K562 (cell line): ENCODE data around the gene RIPPLY3. TPM values are rescaled to one million over a fixed set of nuclear protein-coding genes. Genes with fewer than 3 reads are reported as not detected.

Experiments used
- CBX1 ChIP-seq: sonication (generic); IDR thresholded peaks from 2 replicates; pipeline ENCODE4 v1.6.1; 2016; ENCODE audit warnings: antibody characterized with exemption, low read depth, mild to moderate bottlenecking
- ETV6 ChIP-seq, 3 experiments: fragments of 150-350 bp in 1 of 3; sonication (generic) in 1 of 3; formaldehyde crosslinking in 1 of 3; IDR thresholded peaks; 2 replicates each; pipeline versions ENCODE4 v1.6.1 to v1.8.0; 2014 to 2022; ENCODE audit warnings: borderline replicate concordance in 2 of 3, low read depth in 2 of 3, antibody characterized with exemption in 1 of 3, low read length in 1 of 3, mild to moderate bottlenecking in 1 of 3, missing genetic modification reagents in 1 of 3
- FIP1L1 ChIP-seq: fragments of 200-400 bp; formaldehyde crosslinking; IDR thresholded peaks from 2 replicates; pipeline ENCODE4 v1.6.1; 2018; ENCODE audit warnings: mild to moderate bottlenecking, low read depth, low read length; ENCODE audit not compliant: poor library complexity, severe bottlenecking
- GATAD2A ChIP-seq: fragments of 450-650 bp; IDR thresholded peaks from 2 replicates; pipeline ENCODE4 v1.6.1; 2017
- HMGN3 ChIP-seq: IDR thresholded peaks from 2 replicates; pipeline ENCODE4 v1.6.1; 2011; ENCODE audit warnings: borderline replicate concordance, low read depth, mild to moderate bottlenecking, mixed read lengths, low read length; ENCODE audit not compliant: insufficient read length; ENCODE audit errors: extremely low read depth
- NFIX ChIP-seq: fragments of 250-450 bp; sonication (Bioruptor Pico); IDR thresholded peaks from 2 replicates; pipeline ENCODE4 v1.4.0; 2020; ENCODE audit warnings: low read depth, mild to moderate bottlenecking, moderate library complexity
- PATZ1 ChIP-seq: fragments of 250-450 bp; sonication (Bioruptor Pico); IDR thresholded peaks from 2 replicates; pipeline ENCODE4 v1.5.0; 2020; ENCODE audit warnings: mild to moderate bottlenecking, borderline replicate concordance
- RBBP5 ChIP-seq: fragments of 200-600 bp; sonication (generic); IDR thresholded peaks from 2 replicates; pipeline ENCODE4 v1.6.1; 2012; ENCODE audit warnings: borderline replicate concordance, mild to moderate bottlenecking, low read length, control low read depth, inconsistent platforms; ENCODE audit not compliant: insufficient read depth, poor library complexity, severe bottlenecking
- RBM17 ChIP-seq: fragments of 200-400 bp; formaldehyde crosslinking; IDR thresholded peaks from 2 replicates; pipeline ENCODE4 v1.6.1; 2017; ENCODE audit warnings: low read depth, mild to moderate bottlenecking, low read length, borderline replicate concordance
- SRSF3 ChIP-seq: fragments of 200-400 bp; formaldehyde crosslinking; IDR thresholded peaks from 2 replicates; pipeline ENCODE4 v1.6.1; 2016; ENCODE audit warnings: mild to moderate bottlenecking, low read length, moderate library complexity; ENCODE audit not compliant: insufficient read depth
- TAF15 ChIP-seq: fragments of 200-400 bp; formaldehyde crosslinking; IDR thresholded peaks from 2 replicates; pipeline ENCODE4 v1.6.1; 2017; ENCODE audit warnings: mild to moderate bottlenecking, low read depth, low read length, moderate library complexity
- ZNF717 ChIP-seq: fragments of 250-450 bp; sonication (Bioruptor Pico); IDR thresholded peaks from 2 replicates; pipeline ENCODE4 v1.5.0; 2021
- ZNF740 ChIP-seq, 3 experiments: fragments of 200-800 bp in 1 of 3; sonication (Bioruptor generic) in 1 of 3; sonication (generic) in 1 of 3; formaldehyde crosslinking in 1 of 3; IDR thresholded peaks; 2 replicates each; pipeline versions ENCODE4 v1.6.1 to v1.8.0; 2016 to 2022; ENCODE audit warnings: mild to moderate bottlenecking in 2 of 3, missing compliant biosample characterization in 2 of 3, missing genetic modification characterization in 2 of 3, missing genetic modification reagents in 1 of 3
- polyA plus RNA-seq, 8 experiments: library from polyadenylated mRNA; depleted of rRNA in 4 of 8; stranded (reverse) in 5 of 8; unstranded in 3 of 8; fragments of >200 nt; fragmentation: Nextera tagmentation in 2 of 8; fragmentation: Illumina TruSeq in 1 of 8; extraction: Ambion mirVana in 2 of 8; extraction: Trizol in 1 of 8; gene quantifications; 2 replicates each; pipeline versions ENCODE4 v1.2.1 to v1.2.3, GENCODE V29; 2011 to 2014; ENCODE audit warnings: inconsistent platforms in 1 of 8, missing spikeins in 1 of 8
- total RNA-seq, 7 experiments: library from RNA; depleted of rRNA in 6 of 7; stranded (reverse); fragments of >200 nt in 6 of 7; fragmentation: Illumina TruSeq in 2 of 7; extraction: Trizol in 2 of 7; gene quantifications; 2 replicates each; pipeline versions ENCODE4 v1.2.1 to v1.2.3, GENCODE V29; 2011 to 2021; ENCODE audit warnings: low replicate concordance in 1 of 7
- TF ChIP-seq, protein P1 (sequence below): sonication (generic); formaldehyde crosslinking; IDR thresholded peaks from 2 replicates; pipeline ENCODE4 v1.8.0; 2022; ENCODE audit warnings: mild to moderate bottlenecking, missing genetic modification reagents
- TF ChIP-seq, protein P2 (sequence below): sonication (generic); formaldehyde crosslinking; IDR thresholded peaks from 2 replicates; pipeline ENCODE4 v1.8.1; 2022; ENCODE audit warnings: missing genetic modification reagents

Gene RIPPLY3
- total and polyA plus RNA-seq, 9 of the 15 experiments (the other 6 are each of a cell fraction or from before 2014, with no cell fraction given): not detected

GRCh38 chr21:36989699-36990507, 16.6 kb upstream of the RIPPLY3 start (continued):
- TF ChIP-seq, protein P1, sequence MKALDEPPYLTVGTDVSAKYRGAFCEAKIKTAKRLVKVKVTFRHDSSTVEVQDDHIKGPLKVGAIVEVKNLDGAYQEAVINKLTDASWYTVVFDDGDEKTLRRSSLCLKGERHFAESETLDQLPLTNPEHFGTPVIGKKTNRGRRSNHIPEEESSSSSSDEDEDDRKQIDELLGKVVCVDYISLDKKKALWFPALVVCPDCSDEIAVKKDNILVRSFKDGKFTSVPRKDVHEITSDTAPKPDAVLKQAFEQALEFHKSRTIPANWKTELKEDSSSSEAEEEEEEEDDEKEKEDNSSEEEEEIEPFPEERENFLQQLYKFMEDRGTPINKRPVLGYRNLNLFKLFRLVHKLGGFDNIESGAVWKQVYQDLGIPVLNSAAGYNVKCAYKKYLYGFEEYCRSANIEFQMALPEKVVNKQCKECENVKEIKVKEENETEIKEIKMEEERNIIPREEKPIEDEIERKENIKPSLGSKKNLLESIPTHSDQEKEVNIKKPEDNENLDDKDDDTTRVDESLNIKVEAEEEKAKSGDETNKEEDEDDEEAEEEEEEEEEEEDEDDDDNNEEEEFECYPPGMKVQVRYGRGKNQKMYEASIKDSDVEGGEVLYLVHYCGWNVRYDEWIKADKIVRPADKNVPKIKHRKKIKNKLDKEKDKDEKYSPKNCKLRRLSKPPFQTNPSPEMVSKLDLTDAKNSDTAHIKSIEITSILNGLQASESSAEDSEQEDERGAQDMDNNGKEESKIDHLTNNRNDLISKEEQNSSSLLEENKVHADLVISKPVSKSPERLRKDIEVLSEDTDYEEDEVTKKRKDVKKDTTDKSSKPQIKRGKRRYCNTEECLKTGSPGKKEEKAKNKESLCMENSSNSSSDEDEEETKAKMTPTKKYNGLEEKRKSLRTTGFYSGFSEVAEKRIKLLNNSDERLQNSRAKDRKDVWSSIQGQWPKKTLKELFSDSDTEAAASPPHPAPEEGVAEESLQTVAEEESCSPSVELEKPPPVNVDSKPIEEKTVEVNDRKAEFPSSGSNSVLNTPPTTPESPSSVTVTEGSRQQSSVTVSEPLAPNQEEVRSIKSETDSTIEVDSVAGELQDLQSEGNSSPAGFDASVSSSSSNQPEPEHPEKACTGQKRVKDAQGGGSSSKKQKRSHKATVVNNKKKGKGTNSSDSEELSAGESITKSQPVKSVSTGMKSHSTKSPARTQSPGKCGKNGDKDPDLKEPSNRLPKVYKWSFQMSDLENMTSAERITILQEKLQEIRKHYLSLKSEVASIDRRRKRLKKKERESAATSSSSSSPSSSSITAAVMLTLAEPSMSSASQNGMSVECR (CRISPR knock-in tag): peak; percentile 86
- TF ChIP-seq FIP1L1 (peak; percentile 92), RBBP5 (peak; percentile 89), ZNF740 (CRISPR knock-in tag; IDR thresholded peaks at IDR 0.05) (peak; percentile 51), ZNF740 (tag; IDR thresholded peaks at IDR 0.05) (no peak; a peak in 2 of 4 replicates), GATAD2A (0 out of 2 replicates have a peak, but pooled peaks have one; percentile 30), TAF15 (no peak), ZNF717 (CRISPR knock-in tag) (no peak), CBX1 (peak; percentile 91), RBM17 (no peak), PATZ1 (no peak), SRSF3 (no peak), ETV6 (IDR thresholded peaks at IDR 0.05; ENCODE audit: borderline replicate concordance in 1 of 2, low read depth in 2 of 2, low read length in 1 of 2) (no peak), ETV6 (CRISPR knock-in tag; IDR thresholded peaks at IDR 0.05; ENCODE audit: borderline replicate concordance) (peak; percentile 81; the same call in 1 of the 2 replicates), HMGN3 (peak; percentile 94), NFIX (CRISPR knock-in tag) (no peak)
- TF ChIP-seq, protein P2, sequence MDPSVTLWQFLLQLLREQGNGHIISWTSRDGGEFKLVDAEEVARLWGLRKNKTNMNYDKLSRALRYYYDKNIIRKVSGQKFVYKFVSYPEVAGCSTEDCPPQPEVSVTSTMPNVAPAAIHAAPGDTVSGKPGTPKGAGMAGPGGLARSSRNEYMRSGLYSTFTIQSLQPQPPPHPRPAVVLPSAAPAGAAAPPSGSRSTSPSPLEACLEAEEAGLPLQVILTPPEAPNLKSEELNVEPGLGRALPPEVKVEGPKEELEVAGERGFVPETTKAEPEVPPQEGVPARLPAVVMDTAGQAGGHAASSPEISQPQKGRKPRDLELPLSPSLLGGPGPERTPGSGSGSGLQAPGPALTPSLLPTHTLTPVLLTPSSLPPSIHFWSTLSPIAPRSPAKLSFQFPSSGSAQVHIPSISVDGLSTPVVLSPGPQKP (CRISPR knock-in tag): peak; percentile 83; the same call in 1 of the 2 replicates
